ENCODE measurements around the gene ITGB2.

DNA sequence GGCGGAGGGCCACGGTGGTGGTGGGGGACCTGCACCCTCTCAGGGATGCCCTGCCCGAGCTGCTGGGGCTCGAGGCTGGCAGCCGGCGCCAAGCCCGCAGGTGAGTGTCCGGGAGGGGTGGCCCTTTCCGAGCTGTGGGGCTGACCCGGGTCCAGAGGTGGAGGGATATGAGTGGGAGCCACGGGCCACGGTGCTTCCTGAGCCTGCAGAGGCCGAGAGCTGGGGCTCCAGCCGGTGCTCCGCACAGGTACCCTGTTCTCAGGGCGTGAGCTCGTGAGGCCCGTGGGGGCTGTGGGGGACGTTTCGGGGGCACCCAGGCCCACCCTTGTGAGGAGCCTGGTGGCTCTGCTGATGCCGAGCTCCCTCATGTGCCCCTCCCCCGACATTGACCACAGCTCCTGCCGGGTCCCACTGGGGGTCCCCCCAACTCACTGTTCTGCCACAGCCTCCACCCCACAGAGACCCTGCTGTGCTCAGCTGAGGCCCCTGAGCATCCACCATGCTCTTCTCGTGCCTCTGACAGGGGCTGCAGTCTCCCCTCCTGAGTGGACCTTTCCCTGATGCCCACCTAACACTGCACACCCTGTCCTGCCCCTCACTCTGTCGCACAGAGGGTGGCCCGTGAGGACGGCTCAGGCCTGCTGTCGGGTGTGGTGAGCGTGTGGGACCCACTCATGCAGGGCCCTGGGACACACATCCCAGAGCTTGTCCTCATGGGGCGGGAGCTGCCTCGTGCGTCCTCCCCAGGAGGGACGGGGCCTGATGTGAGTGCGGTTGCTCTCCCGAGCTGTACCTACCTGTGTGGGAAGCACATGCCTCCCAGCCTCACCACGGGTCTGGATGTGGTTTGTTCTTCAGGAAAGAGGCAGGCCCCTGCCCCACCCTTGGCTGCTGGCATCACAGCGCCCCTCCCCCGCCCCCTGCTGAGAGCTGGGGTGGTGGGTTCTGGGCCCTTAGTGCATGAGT lies 46.7 kb upstream of the ITGB2 start:
- TF ChIP-seq, protein P1, sequence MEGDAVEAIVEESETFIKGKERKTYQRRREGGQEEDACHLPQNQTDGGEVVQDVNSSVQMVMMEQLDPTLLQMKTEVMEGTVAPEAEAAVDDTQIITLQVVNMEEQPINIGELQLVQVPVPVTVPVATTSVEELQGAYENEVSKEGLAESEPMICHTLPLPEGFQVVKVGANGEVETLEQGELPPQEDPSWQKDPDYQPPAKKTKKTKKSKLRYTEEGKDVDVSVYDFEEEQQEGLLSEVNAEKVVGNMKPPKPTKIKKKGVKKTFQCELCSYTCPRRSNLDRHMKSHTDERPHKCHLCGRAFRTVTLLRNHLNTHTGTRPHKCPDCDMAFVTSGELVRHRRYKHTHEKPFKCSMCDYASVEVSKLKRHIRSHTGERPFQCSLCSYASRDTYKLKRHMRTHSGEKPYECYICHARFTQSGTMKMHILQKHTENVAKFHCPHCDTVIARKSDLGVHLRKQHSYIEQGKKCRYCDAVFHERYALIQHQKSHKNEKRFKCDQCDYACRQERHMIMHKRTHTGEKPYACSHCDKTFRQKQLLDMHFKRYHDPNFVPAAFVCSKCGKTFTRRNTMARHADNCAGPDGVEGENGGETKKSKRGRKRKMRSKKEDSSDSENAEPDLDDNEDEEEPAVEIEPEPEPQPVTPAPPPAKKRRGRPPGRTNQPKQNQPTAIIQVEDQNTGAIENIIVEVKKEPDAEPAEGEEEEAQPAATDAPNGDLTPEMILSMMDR (IDR thresholded peaks at IDR 0.05; ENCODE audit: low read length), result no peak
- no peak for TF ChIP-seq EZH2 (IDR thresholded peaks at IDR 0.05; ENCODE audit: borderline replicate concordance, low read length)

Measured in OCI-LY1 (cell line).